ENCODE results near the gene OR4E2.
"Not testable (repeated sequence)": the region's sequence is repeated elsewhere in the genome, so short reads cannot be mapped to it uniquely, and the experiment has no call there.

The OR4E2 gene

DNA sequence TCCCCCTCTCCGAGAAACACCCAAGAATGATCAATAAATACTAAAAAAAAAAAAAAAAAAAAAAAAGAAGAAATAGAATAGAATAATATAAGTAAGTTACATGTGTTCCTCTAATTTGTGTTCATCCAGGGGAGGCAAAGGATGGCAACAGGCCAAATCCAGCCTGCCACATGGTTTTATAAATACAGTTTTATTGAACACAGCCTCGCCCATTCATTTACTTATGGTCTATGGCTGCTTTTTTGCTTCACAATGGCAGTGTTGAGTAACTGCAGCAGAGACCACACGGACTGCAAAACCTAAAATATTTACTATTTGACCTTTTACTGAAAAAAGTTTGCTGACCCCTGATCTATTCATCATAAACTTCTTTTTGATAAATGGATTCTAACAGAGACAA lies 44.9 kb downstream of the OR4E2 start:
- DNase-seq, result not testable (repeated sequence)

DNA sequence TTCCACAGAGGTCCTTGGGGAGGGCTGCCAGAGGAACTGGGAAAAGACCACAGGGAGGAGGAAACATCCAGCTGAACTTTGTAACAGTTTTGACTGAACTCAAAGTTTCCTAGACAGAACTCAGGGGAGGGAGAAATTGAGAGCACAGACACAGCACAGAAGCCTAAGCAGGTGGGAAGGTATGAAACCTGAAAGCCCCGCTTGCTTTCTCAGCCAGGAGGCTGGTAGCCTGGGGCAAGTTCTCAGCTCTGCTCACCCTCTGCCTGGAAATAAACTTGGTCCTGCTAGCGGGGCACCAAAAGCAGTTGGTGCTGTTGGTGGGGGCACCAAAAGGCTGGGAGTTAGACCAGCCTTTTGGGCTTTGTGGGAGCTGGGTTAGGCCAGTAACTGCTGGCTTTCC lies 45.9 kb downstream of the OR4E2 start:
- DNase-seq, result no peak

DNA sequence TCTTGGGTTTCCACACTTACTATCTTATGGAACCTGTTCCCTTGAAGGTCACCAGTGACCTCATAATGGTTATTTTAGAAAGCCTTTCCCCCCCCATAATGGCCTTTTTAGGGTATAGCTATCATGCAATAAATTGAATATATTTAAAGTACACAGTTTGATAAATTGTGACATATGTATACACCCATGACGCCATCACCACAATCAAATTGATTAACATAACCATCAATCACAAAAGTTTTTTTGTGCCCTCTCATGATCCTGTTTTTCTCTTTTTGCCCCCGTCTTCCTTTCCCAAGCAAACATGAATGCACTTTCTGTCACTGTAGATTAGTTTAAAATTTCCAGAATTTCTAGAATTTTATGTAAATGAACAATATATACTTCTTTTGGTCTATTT lies 48.7 kb downstream of the OR4E2 start:
- no peak for DNase-seq

DNA sequence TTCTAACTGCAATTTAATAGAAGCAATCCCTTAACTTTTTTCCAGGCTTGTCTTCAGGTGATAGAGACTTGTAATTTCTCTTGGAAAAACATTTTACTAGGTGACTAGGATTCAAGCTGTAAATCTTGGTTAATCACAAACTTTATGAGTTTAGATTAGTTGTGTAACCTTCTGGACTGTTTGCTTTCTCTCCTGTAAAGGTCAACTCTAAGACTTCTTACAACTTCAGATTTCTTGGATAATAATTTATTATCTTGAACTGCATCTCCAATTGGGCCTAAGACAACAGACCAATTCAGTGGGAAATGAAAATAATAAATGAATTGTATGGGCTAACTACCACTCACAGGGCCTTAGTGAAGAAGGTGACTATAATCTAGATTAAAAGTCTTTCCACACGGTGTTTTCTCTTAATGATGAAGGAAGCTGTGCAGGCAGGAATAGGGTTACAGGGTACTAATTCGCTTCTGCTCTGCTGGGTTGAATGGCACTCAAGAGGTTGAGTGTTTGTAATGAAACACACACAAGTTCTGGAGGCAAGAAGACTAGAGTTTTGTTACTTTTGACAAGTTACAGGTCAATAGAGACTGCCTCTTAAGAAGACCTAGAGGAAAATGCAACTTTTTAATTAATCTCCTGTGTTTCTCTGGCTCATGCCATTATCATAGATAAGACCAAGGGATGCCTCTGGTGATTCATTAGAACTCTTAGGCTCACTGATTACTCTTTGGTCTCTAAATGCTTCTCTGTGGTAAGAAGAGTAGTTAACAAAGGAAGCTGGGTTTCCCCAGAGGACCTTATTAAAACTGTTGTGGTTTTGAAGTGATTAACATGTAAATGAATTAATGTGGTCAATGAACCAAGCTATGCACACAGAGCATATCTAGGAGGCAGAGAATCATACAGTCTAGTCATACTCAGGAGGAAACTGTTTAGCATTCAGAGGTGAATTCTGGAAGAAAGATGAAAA lies 50.0 kb downstream of the OR4E2 start:
- DNase-seq, result peak; percentile 47

DNA sequence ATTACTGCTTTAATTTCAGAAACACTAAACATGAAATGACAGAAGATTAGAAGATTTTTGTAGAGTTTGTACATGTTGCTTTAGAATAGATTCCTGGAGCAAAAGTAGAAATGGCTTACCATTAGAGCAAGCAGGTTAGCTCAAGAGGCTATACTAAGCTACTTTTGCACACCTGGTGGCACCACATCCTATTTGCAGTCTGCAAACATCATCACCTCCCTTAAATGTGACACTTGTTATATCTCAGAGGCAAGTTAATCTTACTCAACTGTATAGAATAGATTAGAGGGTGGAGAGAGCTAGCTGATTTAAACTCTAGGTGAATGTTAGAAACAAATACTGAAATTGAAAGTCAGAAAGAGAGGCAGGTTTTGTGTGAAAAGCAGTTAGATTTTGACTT lies 50.7 kb downstream of the OR4E2 start:
- no peak for DNase-seq

DNA sequence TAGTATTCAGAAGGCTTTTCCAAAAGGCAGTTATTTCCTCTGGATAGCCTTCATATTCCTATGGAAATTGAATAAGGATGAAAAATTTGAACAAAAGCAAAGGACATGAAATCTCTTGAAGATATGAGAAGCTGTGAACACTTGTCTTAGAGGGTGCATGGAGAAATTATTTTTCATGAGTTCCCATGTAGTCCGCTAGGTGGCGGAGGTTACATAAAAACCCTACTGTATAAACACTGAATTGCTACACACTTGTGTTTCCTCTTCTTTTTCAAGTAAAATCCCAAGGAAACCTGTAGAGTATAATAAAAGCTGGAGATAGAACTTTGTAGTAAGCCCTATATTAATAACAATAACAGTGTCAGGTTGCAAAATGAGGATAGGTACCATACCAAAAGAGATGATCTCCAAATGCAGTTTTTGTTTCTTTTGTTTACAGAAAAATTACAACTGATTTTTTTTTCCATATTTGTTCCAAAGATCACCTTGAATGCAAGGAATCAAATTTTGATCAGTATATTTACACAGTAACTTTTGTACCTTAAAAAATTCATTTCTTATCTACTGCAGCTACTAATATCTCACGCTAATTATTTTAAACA lies 57.8 kb downstream of the OR4E2 start:
- peak; percentile 48 for DNase-seq

DNA sequence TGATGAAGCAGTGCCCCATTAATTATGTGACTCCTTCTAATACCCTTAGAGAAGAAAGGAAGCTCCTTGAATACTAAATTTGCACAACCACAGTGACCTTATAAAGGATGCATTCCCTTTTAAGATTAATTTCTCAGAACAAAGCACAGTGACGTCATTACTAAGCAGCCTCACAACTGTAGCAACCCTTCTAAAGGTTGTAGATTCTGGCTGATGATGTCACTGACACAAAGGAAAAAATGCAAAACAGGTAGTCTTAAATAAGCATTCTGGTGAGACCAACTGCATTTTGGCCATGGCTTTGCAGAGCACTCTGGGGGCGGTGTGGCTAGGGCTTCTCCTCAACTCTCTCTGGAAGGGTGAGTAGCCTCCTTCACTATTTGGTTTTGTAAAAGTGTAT lies 58.4 kb downstream of the OR4E2 start:
- no peak for DNase-seq

DNA sequence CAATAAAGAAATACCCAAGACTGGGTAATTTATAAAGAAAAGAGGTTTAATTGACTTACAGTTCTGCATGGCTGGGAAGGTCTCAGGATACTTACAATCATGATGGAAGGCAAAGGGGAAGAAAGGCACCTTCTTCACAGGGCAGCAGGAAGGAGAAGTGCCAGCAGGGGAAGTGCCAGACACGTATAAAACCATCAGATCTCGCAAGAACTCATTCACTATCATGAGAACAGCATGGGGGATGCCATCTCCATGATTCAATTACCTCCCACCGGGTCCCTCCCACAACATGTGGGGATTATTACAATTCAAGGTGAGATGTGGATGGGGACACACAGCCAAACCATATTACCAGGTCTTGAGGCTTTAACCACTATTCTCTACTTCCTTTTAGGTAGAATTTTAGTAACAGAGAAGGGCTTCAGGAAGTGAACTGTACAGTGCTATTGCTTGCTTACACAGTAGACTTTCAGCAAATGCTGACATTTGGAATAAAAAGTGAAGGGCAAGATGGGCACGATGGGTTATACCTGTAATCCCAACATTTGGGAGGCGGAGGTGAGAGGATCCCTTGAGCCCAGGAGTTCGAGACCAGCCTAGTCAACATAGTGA lies 60.8 kb downstream of the OR4E2 start:
- no peak for DNase-seq
